ENCODE measurements around the gene TCF7L2. TPM values are rescaled to one million over a fixed set of nuclear protein-coding genes. Genes with fewer than 3 reads are reported as not detected.

Gene TCF7L2
- total RNA-seq, 1 donor from 2014 or later, result 18.7 TPM

GRCh38 chr10:113111900-113112853 lies 162.1 kb downstream of the TCF7L2 start:
- ATAC-seq (peak; percentile 75), DNase-seq (ENCODE audit: low spot score) (peak; percentile 72)

GRCh38 chr10:113113241-113113640 lies 163.2 kb downstream of the TCF7L2 start:
- DNase-seq (ENCODE audit: low spot score) (no peak), ATAC-seq (peak; percentile 50)

- no peak for DNase-seq (ENCODE audit: low spot score)
- ATAC-seq, result peak; percentile 61
These were observed 163.9 kb downstream of the TCF7L2 start for GRCh38 chr10:113113918-113114317.

- ATAC-seq, result no peak
- DNase-seq (ENCODE audit: low spot score), result no peak
These were observed 165.5 kb downstream of the TCF7L2 start for GRCh38 chr10:113115556-113115955.

GRCh38 chr10:113118882-113119281 lies 168.8 kb downstream of the TCF7L2 start:
- ATAC-seq (no peak), DNase-seq (ENCODE audit: low spot score) (no peak)

GRCh38 chr10:113119801-113120200 lies 169.8 kb downstream of the TCF7L2 start:
- ATAC-seq (no peak), DNase-seq (ENCODE audit: low spot score) (no peak)

GRCh38 chr10:113121153-113121552 lies 171.1 kb downstream of the TCF7L2 start:
- no peak for ATAC-seq
- no peak for DNase-seq (ENCODE audit: low spot score)

GRCh38 chr10:113122947-113123346 lies 172.9 kb downstream of the TCF7L2 start:
- peak; percentile 63 for ATAC-seq
- no peak for DNase-seq (ENCODE audit: low spot score)

GRCh38 chr10:113124724-113125123 lies 174.7 kb downstream of the TCF7L2 start:
- no peak for DNase-seq (ENCODE audit: low spot score)
- ATAC-seq, result no peak

- no peak for DNase-seq (ENCODE audit: low spot score)
- no peak for ATAC-seq
These were observed 175.6 kb downstream of the TCF7L2 start for GRCh38 chr10:113125612-113126011.

GRCh38 chr10:113126229-113127201 lies 176.5 kb downstream of the TCF7L2 start:
- DNase-seq (ENCODE audit: low spot score) (peak; percentile 78), ATAC-seq (peak; percentile 96)

GRCh38 chr10:113127261-113127900 lies 177.3 kb downstream of the TCF7L2 start:
- no peak for ATAC-seq
- no peak for DNase-seq (ENCODE audit: low spot score)

GRCh38 chr10:113127901-113128283 lies 177.8 kb downstream of the TCF7L2 start:
- no peak for ATAC-seq
- DNase-seq (ENCODE audit: low spot score), result no peak

GRCh38 chr10:113128450-113129070 lies 178.5 kb downstream of the TCF7L2 start:
- ATAC-seq (no peak), DNase-seq (ENCODE audit: low spot score) (no peak)

- ATAC-seq (no peak), DNase-seq (ENCODE audit: low spot score) (no peak)
These were observed 179.1 kb downstream of the TCF7L2 start for GRCh38 chr10:113129117-113129516.

GRCh38 chr10:113130014-113130641 lies 180.1 kb downstream of the TCF7L2 start:
- no peak for ATAC-seq
- DNase-seq (ENCODE audit: low spot score), result no peak

GRCh38 chr10:113131613-113132261 lies 181.7 kb downstream of the TCF7L2 start:
- peak; percentile 70 for ATAC-seq
- DNase-seq (ENCODE audit: low spot score), result peak; percentile 63

GRCh38 chr10:113132591-113133121 lies 182.6 kb downstream of the TCF7L2 start:
- ATAC-seq (peak; percentile 39), DNase-seq (ENCODE audit: low spot score) (no peak)

- ATAC-seq (no peak), DNase-seq (ENCODE audit: low spot score) (no peak)
These were observed 183.6 kb downstream of the TCF7L2 start for GRCh38 chr10:113133497-113134115.

All from left lobe of liver (tissue), 2 donors.